Measurements from ENCODE around the gene C1QTNF1.

- TF ChIP-seq CTCF (optimal IDR thresholded peaks at IDR 0.05 in 1 of 3, IDR thresholded peaks at IDR 0.05 in 1 of 3, conservative IDR thresholded peaks at IDR 0.05 in 1 of 3; ENCODE audit: extremely low read depth in 1 of 3, insufficient read depth in 2 of 3, low read length in 3 of 3) (no peak), EZH2 (IDR thresholded peaks at IDR 0.05; ENCODE audit: low read length) (no peak)
Observed at GRCh38 chr17:79019261-79019631, 4.7 kb upstream of the C1QTNF1 start.
